ENCODE measurements around the gene STOM.

Gene STOM

GRCh38 chr9:121326130-121326838 is 43.8 kb downstream of the STOM start:
- DNase-seq = no peak
- Histone ChIP-seq H3K9me3 (replicated peaks; ENCODE audit: insufficient read depth, low read length) (no peaks in the 10 kb centered on the region), H3K4me3 (ENCODE audit: low read length) (no peak overlapping the region), H3F3A (ENCODE audit: insufficient read depth, low read length) (no peaks in the 10 kb centered on the region), H3K4me2 (ENCODE audit: low read depth, low read length) (no peak overlapping the region), H2AFZ (ENCODE audit: low read length) (no peak overlapping the region), H4K20me1 (ENCODE audit: insufficient read depth, low read length) (no peaks in the 10 kb centered on the region), H3K36me3 (replicated peaks; ENCODE audit: insufficient read depth, low read length) (no peaks in the 10 kb centered on the region), H3K79me2 (ENCODE audit: low read length) (no peaks in the 10 kb centered on the region), H3K27ac (ENCODE audit: low read length) (no peak overlapping the region), H3K9ac (ENCODE audit: low read length) (no peak overlapping the region), H3K27me3 (replicated peaks; ENCODE audit: insufficient read depth, low read length) (no peaks in the 10 kb centered on the region), H3K9me2 (replicated peaks; ENCODE audit: insufficient read depth, low read length) (no peaks in the 10 kb centered on the region), H3K4me1 (ENCODE audit: low read length) (no peaks in the 10 kb centered on the region)
- TF ChIP-seq EZH2 (optimal IDR thresholded peaks at IDR 0.05; ENCODE audit: low read depth, low read length) (no peak), EZH2phosphoT487 (IDR thresholded peaks at IDR 0.05; ENCODE audit: low read length) (no peak), CTCF (IDR thresholded peaks at IDR 0.05; ENCODE audit: low read length) (no peak)

- no peak for DNase-seq
- Histone ChIP-seq H3K4me2 (ENCODE audit: low read depth, low read length) (no peak overlapping the region), H3K4me1 (ENCODE audit: low read length) (no peaks in the 10 kb centered on the region), H3K9me3 (replicated peaks; ENCODE audit: insufficient read depth, low read length) (no peaks in the 10 kb centered on the region), H2AFZ (ENCODE audit: low read length) (no peak overlapping the region), H3K4me3 (ENCODE audit: low read length) (no peak overlapping the region), H4K20me1 (ENCODE audit: insufficient read depth, low read length) (no peaks in the 10 kb centered on the region), H3K79me2 (ENCODE audit: low read length) (no peaks in the 10 kb centered on the region), H3K9ac (ENCODE audit: low read length) (no peak overlapping the region), H3F3A (ENCODE audit: insufficient read depth, low read length) (no peaks in the 10 kb centered on the region), H3K36me3 (replicated peaks; ENCODE audit: insufficient read depth, low read length) (no peaks in the 10 kb centered on the region), H3K27me3 (replicated peaks; ENCODE audit: insufficient read depth, low read length) (no peaks in the 10 kb centered on the region), H3K27ac (ENCODE audit: low read length) (no peak overlapping the region), H3K9me2 (replicated peaks; ENCODE audit: insufficient read depth, low read length) (no peaks in the 10 kb centered on the region)
- TF ChIP-seq EZH2 (optimal IDR thresholded peaks at IDR 0.05; ENCODE audit: low read depth, low read length) (no peak), EZH2phosphoT487 (IDR thresholded peaks at IDR 0.05; ENCODE audit: low read length) (no peak), CTCF (IDR thresholded peaks at IDR 0.05; ENCODE audit: low read length) (no peak)
These were observed 44.7 kb downstream of the STOM start for GRCh38 chr9:121325387-121325786.

DNA sequence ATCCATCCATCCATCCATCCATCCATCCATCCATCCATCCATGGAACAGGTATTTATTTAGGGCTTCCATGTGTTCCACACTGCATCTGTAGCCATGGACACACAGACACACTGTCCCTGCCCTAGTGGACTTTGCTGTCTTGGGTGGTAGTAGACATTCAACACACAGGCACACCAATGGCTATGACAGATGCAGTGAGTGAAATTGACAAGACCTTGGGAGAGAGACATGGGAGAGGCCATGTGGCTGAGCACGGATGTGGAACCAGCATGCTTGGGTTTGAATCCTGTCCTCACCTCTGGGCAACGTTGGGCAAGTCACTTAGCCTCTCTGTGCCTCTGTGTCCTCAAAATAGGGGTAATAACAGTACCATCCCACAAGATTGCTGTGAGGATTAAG is 45.3 kb downstream of the STOM start:
- H3K27ac ChIP-seq (ENCODE audit: low read length) = no peak overlapping the region
- no peaks in the 10 kb centered on the region for H3K9me2 ChIP-seq (replicated peaks; ENCODE audit: insufficient read depth, low read length)
- no peaks in the 10 kb centered on the region for H3K4me1 ChIP-seq (ENCODE audit: low read length)
- H3K36me3 ChIP-seq (replicated peaks; ENCODE audit: insufficient read depth, low read length) = no peaks in the 10 kb centered on the region
- H3F3A ChIP-seq (ENCODE audit: insufficient read depth, low read length) = no peaks in the 10 kb centered on the region
- no peak overlapping the region for H3K9ac ChIP-seq (ENCODE audit: low read length)
- H4K20me1 ChIP-seq (ENCODE audit: insufficient read depth, low read length) = no peaks in the 10 kb centered on the region
- H3K27me3 ChIP-seq (replicated peaks; ENCODE audit: insufficient read depth, low read length) = no peaks in the 10 kb centered on the region
- H3K9me3 ChIP-seq (replicated peaks; ENCODE audit: insufficient read depth, low read length) = no peaks in the 10 kb centered on the region
- DNase-seq = no peak
- no peak overlapping the region for H2AFZ ChIP-seq (ENCODE audit: low read length)
- H3K4me2 ChIP-seq (ENCODE audit: low read depth, low read length) = no peak overlapping the region
- TF ChIP-seq CTCF (IDR thresholded peaks at IDR 0.05; ENCODE audit: low read length) = no peak
- TF ChIP-seq EZH2phosphoT487 (IDR thresholded peaks at IDR 0.05; ENCODE audit: low read length) = no peak
- no peak for TF ChIP-seq EZH2 (optimal IDR thresholded peaks at IDR 0.05; ENCODE audit: low read depth, low read length)
- no peaks in the 10 kb centered on the region for H3K79me2 ChIP-seq (ENCODE audit: low read length)
- H3K4me3 ChIP-seq (ENCODE audit: low read length) = no peak overlapping the region

All from MM.1S (cell line).